ENCODE measurements around the gene NF2.

The NF2 gene

DNA sequence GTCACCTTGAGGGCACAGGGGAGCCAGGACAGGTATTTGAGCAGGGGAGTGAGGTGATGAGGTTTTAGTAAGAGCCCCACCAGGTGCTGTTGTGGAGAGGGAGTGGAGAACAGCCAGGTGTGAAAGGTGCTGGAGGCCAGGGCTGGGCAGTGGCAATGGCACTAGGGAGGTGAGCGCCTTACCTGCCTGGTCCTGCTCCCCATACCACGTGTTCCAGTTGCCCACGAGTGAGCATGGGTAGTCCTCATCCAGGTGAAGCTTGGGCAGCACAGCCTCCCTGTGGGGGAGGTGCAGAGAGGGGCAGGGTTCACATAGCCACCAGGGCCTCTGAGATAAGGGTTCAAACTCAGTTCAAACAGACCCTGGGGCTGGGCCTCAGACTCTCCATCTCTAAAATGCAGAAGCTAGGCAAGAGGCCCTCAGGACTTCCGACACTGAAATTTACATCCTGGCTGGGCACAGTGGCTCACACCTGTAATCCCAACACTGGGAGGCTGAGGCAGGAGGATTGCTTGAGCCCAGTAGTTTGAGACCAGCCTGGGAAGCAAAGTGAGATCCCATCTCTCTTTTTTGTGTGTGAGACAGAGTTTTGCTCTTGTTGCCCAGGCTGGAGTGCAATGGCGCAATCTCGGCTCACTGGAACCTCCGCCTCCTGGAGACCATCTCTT is 34.3 kb upstream of the NF2 start:
- H3K4me3 ChIP-seq (ENCODE audit: low read depth, low read length), result no peak overlapping the region
- DNase-seq (ENCODE audit: low read depth), result no peak
- no peak for TF ChIP-seq CTCF (IDR thresholded peaks at IDR 0.05; ENCODE audit: low read depth, low read length, missing control alignments)

GRCh38 chr22:29570456-29570855 is 33.0 kb upstream of the NF2 start:
- H3K4me3 ChIP-seq (ENCODE audit: low read depth, low read length), result no peak overlapping the region
- DNase-seq (ENCODE audit: low read depth), result no peak
- no peak for TF ChIP-seq CTCF (IDR thresholded peaks at IDR 0.05; ENCODE audit: low read depth, low read length, missing control alignments)

DNA sequence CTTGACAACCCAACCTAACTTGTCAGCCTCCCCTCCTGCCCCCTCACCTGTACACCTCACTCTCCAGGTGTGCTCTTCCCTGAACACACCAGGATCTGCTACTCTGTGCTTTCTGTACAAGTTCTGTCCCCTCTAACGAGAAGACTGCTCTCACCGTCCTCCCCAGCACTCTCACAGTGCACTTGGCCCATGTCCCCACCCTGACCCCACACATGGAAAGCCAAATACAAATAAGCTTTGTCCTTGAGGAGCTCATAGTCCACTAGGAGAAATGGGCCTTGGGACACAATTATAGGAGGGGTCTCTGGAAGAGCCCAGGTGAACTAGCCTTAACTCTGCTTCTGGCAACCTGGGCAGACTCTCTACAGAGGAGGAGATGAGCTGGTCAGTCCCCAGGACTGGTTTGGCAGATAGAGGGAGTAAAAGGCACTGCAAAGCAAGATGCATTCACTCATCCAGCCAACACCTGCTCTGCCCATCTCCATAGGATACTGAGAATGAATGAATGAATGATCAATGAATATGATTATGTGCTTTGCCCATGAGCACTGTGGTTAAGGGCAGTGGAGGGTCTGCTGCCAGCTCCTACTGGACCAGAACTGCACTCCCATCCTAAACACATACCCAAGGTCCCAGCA is 32.4 kb upstream of the NF2 start:
- TF ChIP-seq CTCF (IDR thresholded peaks at IDR 0.05; ENCODE audit: low read depth, low read length, missing control alignments), result no peak
- H3K4me3 ChIP-seq (ENCODE audit: low read depth, low read length), result no peak overlapping the region
- DNase-seq (ENCODE audit: low read depth), result no peak

DNA sequence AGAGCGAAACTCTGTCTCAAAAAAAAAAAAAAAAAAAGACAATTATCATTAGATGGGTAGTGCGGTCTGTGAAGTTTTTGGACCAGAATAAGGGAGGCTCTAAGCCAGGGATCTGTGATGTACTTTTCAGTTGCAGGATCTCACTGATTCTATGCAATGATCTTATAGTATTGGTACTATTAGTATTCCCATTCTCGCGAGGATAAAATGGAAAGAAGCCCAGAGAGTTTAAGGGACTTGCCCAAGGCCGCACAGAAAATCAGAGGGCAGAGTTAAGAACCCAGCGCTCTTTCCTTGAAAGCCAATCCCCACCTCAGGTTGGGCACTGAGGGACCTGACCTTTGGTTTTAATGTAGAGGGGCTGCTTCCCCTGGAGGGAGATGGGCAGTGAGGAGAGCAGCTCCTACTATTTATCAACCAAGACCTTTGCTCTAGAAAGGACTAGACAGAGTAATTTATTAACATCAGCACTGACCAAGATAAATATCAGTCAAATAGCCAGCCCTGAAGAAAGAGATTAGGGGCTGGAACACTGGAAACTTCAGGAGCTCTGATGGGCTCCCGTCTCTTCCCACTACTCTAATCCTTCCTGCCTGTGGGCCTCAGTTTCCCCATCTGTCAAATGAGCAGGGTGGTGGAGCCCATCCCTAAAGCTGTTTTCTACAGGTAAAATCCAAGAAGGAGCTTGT is 28.5 kb upstream of the NF2 start:
- no peak for TF ChIP-seq CTCF (IDR thresholded peaks at IDR 0.05; ENCODE audit: low read depth, low read length, missing control alignments)
- DNase-seq (ENCODE audit: low read depth), result no peak
- no peak overlapping the region for H3K4me3 ChIP-seq (ENCODE audit: low read depth, low read length)

GRCh38 chr22:29578462-29579200 is 24.8 kb upstream of the NF2 start:
- DNase-seq (ENCODE audit: low read depth), result no peak
- no peak overlapping the region for H3K4me3 ChIP-seq (ENCODE audit: low read depth, low read length)
- TF ChIP-seq CTCF (IDR thresholded peaks at IDR 0.05; ENCODE audit: low read depth, low read length, missing control alignments), result no peak

DNA sequence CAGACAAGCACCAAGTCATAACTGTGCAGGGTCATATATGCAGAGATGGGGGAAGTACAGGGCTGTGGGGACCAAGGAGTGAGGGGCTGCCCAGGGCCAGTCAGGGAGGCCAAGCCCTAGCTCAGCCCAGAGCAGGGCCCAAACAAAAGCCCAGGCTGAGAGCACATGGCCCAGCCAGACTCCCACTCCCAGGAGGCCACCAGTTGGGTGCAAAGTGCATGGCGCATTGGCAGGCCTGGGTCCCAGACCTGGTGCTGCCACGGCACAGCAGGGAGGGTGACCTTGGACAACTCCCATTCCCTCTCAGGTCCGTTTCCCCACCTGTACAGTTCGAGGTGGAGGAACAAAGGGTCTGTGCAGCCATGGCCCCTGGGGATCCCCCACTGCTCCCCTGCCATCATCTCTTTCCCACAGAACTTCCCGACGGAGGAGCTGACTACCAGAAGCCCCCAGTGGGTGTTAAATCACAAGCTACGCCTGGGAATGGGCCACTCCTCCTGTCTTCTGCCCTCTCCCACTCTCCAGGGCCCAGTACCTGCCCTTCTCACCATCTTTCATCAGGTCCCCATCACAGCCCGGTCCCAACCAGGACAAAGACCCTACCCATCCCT is 23.1 kb upstream of the NF2 start:
- no peak for TF ChIP-seq CTCF (IDR thresholded peaks at IDR 0.05; ENCODE audit: low read depth, low read length, missing control alignments)
- DNase-seq (ENCODE audit: low read depth), result no peak
- H3K4me3 ChIP-seq (ENCODE audit: low read depth, low read length), result peak overlapping the region; percentile 73

All from GM12864 (cell line).